Measurements from ENCODE around the gene MLLT6.

- TF ChIP-seq, protein P1, sequence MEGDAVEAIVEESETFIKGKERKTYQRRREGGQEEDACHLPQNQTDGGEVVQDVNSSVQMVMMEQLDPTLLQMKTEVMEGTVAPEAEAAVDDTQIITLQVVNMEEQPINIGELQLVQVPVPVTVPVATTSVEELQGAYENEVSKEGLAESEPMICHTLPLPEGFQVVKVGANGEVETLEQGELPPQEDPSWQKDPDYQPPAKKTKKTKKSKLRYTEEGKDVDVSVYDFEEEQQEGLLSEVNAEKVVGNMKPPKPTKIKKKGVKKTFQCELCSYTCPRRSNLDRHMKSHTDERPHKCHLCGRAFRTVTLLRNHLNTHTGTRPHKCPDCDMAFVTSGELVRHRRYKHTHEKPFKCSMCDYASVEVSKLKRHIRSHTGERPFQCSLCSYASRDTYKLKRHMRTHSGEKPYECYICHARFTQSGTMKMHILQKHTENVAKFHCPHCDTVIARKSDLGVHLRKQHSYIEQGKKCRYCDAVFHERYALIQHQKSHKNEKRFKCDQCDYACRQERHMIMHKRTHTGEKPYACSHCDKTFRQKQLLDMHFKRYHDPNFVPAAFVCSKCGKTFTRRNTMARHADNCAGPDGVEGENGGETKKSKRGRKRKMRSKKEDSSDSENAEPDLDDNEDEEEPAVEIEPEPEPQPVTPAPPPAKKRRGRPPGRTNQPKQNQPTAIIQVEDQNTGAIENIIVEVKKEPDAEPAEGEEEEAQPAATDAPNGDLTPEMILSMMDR (conservative IDR thresholded peaks at IDR 0.05; ENCODE audit: low read length): no peak
- no peak for TF ChIP-seq EZH2phosphoT487 (IDR thresholded peaks at IDR 0.05; ENCODE audit: borderline replicate concordance, low read depth, low read length)
Observed at GRCh38 chr17:38704606-38705522, at the start of gene MLLT6.

Measured in OCI-LY7 (cell line).